Stimulated activated CD4-positive, alpha-beta T cell treated with anti-CD3 and anti-CD28 coated beads, TNF-alpha, amount 100 ng/mL, for 1 hour (primary cell): Measurements from ENCODE around the gene ERCC8.

ENCODE experiments used
- DNase-seq, 3 donors: peaks; one replicate each; pipeline ENCODE4 v3.0.0-alpha.2; 2020; ENCODE audit warnings: low read depth in 3 of 3, low spot score in 1 of 3

ERCC8 gene

GRCh38 chr5:60836131-60836530, 108.7 kb downstream of the ERCC8 start:
- DNase-seq = no peak

- DNase-seq = no peak
Measured at GRCh38 chr5:60835554-60835953, 109.3 kb downstream of the ERCC8 start.

- DNase-seq = no peak
Measured at GRCh38 chr5:60833520-60833919, 111.3 kb downstream of the ERCC8 start.

DNA sequence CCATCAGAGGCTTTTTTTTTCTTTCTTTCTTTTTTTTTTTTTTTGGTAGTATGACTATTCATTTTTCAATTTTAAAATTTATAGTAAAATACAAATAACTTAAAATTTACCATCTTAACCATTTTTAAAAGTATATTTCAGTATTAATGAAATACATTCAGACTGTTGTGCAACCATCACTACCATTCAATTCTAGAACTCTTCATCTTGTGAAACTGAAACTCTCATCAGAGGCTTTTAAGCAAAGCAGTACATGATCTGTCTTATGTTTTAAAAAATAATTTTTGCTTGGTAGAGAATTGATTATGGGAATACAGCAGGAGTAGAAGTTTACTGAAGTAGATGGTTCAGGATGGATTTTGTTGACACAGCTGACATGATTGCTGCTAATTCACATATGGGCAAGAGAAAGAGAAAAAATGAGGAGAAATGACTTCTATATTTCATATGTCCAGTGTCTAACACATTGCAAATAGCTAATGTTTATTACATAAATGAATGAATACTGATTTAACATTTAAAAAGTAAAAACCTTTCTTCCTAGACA, 114.2 kb downstream of the ERCC8 start:
- DNase-seq = no peak

GRCh38 chr5:60829490-60830266, 115.2 kb downstream of the ERCC8 start:
- no peak for DNase-seq

GRCh38 chr5:60827201-60827600, 117.7 kb downstream of the ERCC8 start:
- DNase-seq = no peak

GRCh38 chr5:60826653-60827052, 118.2 kb downstream of the ERCC8 start:
- no peak for DNase-seq
